Skeletal muscle satellite cell (primary cell): Measurements from ENCODE around the gene TSPAN18.

Experiments used
- H3K27me3 ChIP-seq: 2 replicates; pipeline ENCODE4 v1.7.0; 2013; ENCODE audit warnings: low read length; ENCODE audit not compliant: control insufficient read depth, insufficient read depth
- H3K36me3 ChIP-seq: 2 replicates; pipeline ENCODE4 v1.7.0; 2013; ENCODE audit warnings: mild to moderate bottlenecking, control low read depth, low read length; ENCODE audit not compliant: insufficient read depth
- H3K4me1 ChIP-seq: 2 replicates; pipeline ENCODE4 v1.7.0; 2013; ENCODE audit warnings: low read length; ENCODE audit not compliant: control insufficient read depth, insufficient read depth
- H3K4me2 ChIP-seq: 2 replicates; pipeline ENCODE4 v1.7.0; 2013; ENCODE audit warnings: mild to moderate bottlenecking, low read length
- H3K4me3 ChIP-seq: 2 replicates; pipeline ENCODE4 v1.7.0; 2013; ENCODE audit warnings: low read length
- H3K9ac ChIP-seq: 2 replicates; pipeline ENCODE4 v1.7.0; 2013; ENCODE audit warnings: mild to moderate bottlenecking, low read depth, low read length, moderate library complexity
- H3K9me3 ChIP-seq: replicated peaks from 2 replicates; pipeline ENCODE4 v1.7.0; 2013; ENCODE audit warnings: mild to moderate bottlenecking, control low read depth, low read length

Gene TSPAN18

DNA sequence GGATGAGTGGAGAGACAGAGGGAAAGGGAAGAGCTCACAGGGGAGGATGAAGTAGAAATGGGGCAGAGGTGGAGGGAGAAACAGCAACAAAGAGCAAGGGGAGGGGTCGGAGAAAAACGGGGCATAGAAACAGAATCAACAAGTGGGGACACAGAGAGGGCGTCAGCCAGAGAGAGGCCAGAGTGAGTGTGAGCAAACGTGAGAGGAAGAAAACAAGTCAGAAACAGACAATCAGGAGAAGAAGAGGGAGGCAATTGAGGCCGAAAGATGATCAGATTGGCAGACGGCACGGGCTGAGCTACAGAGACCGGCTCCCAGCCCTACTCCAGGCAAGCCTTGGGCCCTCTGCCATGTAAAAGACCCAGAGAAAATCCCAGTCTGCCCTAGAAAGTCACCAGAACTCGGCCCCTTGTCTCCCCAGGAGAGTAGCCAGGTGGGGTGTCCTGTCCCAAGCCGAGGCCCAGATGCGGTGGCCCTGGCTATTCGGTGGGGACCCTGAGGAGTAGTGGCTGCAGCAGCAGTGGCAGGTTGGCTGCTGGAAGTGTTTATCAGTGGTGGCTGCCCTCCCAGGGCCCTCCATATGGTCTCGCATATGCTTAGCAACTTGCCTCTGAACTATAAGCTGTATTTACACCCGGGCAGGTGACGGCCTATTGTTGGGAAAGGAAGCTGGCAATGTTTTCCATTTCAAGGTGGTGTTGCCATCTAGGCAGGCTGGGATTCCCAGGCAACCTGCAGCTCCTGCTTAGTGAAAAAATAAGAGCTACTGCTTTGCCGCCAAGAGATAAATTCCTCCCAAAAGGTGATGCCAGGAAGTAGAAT lies 14.8 kb upstream of the TSPAN18 start:
- H3K4me3 ChIP-seq = no peak overlapping the region
- no peak overlapping the region for H3K4me2 ChIP-seq
- no peak overlapping the region for H3K9ac ChIP-seq
- no peaks in the 10 kb centered on the region for H3K4me1 ChIP-seq
- H3K27me3 ChIP-seq = peaks cover 79% of the 10 kb centered on the region
- no peaks in the 10 kb centered on the region for H3K36me3 ChIP-seq
- no peaks in the 10 kb centered on the region for H3K9me3 ChIP-seq

- H3K27me3 ChIP-seq = peaks cover 79% of the 10 kb centered on the region
- H3K9me3 ChIP-seq = no peaks in the 10 kb centered on the region
- H3K9ac ChIP-seq = no peak overlapping the region
- H3K4me3 ChIP-seq = no peak overlapping the region
- H3K4me1 ChIP-seq = no peaks in the 10 kb centered on the region
- no peaks in the 10 kb centered on the region for H3K36me3 ChIP-seq
- no peak overlapping the region for H3K4me2 ChIP-seq
Observed at GRCh38 chr11:44713022-44713421, 13.7 kb upstream of the TSPAN18 start.

DNA sequence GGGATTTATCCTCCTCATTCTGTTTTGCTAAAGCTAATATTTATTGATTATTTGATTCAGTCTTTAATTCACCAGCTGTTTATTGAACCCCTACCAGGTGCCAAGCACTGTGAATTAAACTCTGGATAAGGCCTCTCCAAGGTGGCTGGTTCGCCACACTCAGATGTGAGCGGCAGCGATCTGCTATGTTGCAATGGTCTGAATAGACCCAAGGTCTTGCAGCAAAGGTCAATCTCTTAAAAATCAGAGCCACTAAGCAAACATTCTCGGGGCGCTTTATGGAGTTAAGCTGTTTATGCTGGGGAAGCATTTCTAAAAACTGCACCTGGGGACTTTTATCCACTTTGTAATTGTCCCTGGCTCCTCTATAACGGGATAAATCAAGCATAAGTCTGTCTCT lies 10.5 kb upstream of the TSPAN18 start:
- Histone ChIP-seq H3K36me3 (no peaks in the 10 kb centered on the region), H3K4me2 (no peak overlapping the region), H3K9ac (no peak overlapping the region), H3K4me1 (no peaks in the 10 kb centered on the region), H3K4me3 (no peak overlapping the region), H3K9me3 (no peaks in the 10 kb centered on the region), H3K27me3 (peaks cover 72% of the 10 kb centered on the region)

- Histone ChIP-seq H3K9ac (no peak overlapping the region), H3K4me3 (no peak overlapping the region), H3K9me3 (no peaks in the 10 kb centered on the region), H3K27me3 (peaks cover 70% of the 10 kb centered on the region), H3K4me2 (no peak overlapping the region), H3K36me3 (no peaks in the 10 kb centered on the region), H3K4me1 (no peaks in the 10 kb centered on the region)
Observed at GRCh38 chr11:44718057-44718456, 8.7 kb upstream of the TSPAN18 start.

- Histone ChIP-seq H3K36me3 (no peaks in the 10 kb centered on the region), H3K27me3 (peaks cover 70% of the 10 kb centered on the region), H3K9ac (no peak overlapping the region), H3K4me1 (no peaks in the 10 kb centered on the region), H3K4me3 (no peak overlapping the region), H3K9me3 (no peaks in the 10 kb centered on the region), H3K4me2 (no peak overlapping the region)
Observed at GRCh38 chr11:44718612-44719390, 8.0 kb upstream of the TSPAN18 start.

GRCh38 chr11:44725016-44725685 lies 1.6 kb upstream of the TSPAN18 start:
- Histone ChIP-seq H3K27me3 (peaks cover 80% of the 10 kb centered on the region), H3K36me3 (no peaks in the 10 kb centered on the region), H3K4me1 (no peaks in the 10 kb centered on the region), H3K9me3 (no peaks in the 10 kb centered on the region), H3K4me2 (no peak overlapping the region), H3K4me3 (no peak overlapping the region), H3K9ac (no peak overlapping the region)

GRCh38 chr11:44725757-44726282 lies 942 bp upstream of the TSPAN18 start:
- Histone ChIP-seq H3K4me1 (no peaks in the 10 kb centered on the region), H3K9me3 (no peaks in the 10 kb centered on the region), H3K4me2 (no peak overlapping the region), H3K9ac (no peak overlapping the region), H3K4me3 (no peak overlapping the region), H3K36me3 (no peaks in the 10 kb centered on the region), H3K27me3 (peaks cover 80% of the 10 kb centered on the region)

GRCh38 chr11:44727114-44727372 lies 281 bp downstream of the TSPAN18 start:
- H3K4me3 ChIP-seq = no peak overlapping the region
- no peaks in the 10 kb centered on the region for H3K9me3 ChIP-seq
- H3K36me3 ChIP-seq = no peaks in the 10 kb centered on the region
- no peaks in the 10 kb centered on the region for H3K4me1 ChIP-seq
- no peak overlapping the region for H3K9ac ChIP-seq
- peak overlapping the region; percentile 74 for H3K4me2 ChIP-seq
- peaks cover 78% of the 10 kb centered on the region for H3K27me3 ChIP-seq

DNA sequence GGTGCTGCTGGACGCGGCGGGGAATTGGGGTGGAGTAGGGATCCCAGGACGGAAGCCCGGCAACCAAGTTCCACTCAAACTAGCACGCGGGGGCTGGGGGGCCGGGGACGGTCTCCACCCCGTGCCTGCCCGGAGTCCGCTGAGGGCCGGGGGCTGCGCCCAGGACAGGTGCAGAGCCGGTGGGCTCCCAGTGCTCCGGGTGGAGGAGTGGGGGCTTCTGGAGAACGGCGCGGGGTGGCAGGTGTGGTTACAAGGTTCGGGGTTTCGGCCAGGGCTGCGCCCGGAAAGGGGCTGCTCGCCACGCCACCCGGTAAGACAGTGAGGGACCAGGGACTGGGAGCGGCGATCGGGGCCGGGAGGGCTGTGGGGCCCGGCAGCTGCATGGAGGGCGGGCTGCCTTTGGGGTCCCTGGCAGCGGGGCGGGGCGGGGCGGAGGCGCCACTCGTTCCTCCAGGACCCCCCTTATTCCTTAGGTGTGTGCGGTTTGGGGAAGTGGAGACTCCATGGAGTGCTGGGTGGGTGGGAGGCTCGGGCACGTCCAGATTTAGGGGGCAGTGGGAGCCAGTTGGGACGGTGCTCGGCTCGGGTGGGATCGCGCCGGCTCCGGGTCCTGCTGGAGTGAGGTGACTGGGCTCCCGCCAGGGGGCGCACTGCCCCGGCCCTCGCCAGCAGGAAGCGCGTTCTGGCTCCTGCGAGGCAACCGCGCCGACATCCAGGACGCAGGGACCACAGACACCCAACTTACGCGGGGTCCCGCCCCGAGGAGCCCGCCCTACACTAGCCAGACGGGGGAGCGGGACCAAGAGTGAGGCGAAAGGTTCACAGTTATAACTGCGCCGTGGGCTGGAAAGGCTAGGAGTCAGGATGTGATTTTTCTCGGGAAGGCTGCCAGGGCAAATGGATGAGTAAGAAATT lies 868 bp downstream of the TSPAN18 start:
- Histone ChIP-seq H3K36me3 (no peaks in the 10 kb centered on the region), H3K9ac (no peak overlapping the region), H3K4me2 (peak overlapping the region; percentile 74), H3K9me3 (no peaks in the 10 kb centered on the region), H3K4me1 (no peaks in the 10 kb centered on the region), H3K4me3 (no peak overlapping the region), H3K27me3 (peaks cover 82% of the 10 kb centered on the region)

GRCh38 chr11:44728491-44728910 lies 1.7 kb downstream of the TSPAN18 start:
- no peak overlapping the region for H3K4me3 ChIP-seq
- H3K36me3 ChIP-seq = no peaks in the 10 kb centered on the region
- no peaks in the 10 kb centered on the region for H3K9me3 ChIP-seq
- H3K27me3 ChIP-seq = peaks cover 81% of the 10 kb centered on the region
- H3K4me1 ChIP-seq = no peaks in the 10 kb centered on the region
- no peak overlapping the region for H3K9ac ChIP-seq
- no peak overlapping the region for H3K4me2 ChIP-seq

DNA sequence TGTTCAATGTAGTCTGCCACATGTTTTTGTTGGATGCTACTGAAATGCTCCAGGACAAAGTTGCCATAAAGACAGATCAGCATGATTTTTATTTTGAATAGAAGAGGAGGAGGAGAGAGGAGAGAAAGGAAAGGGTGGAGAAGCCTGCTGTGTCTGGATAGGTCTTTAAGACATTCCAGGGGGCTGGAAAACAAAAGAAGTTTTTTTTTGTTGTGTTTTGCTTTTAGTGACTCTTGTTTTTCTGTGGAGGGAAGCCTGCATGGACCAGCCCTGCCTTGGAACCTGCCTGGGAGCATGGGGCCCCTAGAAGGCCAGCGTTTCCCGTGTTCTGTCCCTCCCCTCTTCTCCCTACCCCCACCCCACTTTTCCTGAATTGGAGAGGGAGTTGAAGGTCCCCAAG lies 2.3 kb downstream of the TSPAN18 start:
- no peak overlapping the region for H3K4me2 ChIP-seq
- no peaks in the 10 kb centered on the region for H3K36me3 ChIP-seq
- H3K9me3 ChIP-seq = no peaks in the 10 kb centered on the region
- H3K27me3 ChIP-seq = peaks cover 79% of the 10 kb centered on the region
- no peaks in the 10 kb centered on the region for H3K4me1 ChIP-seq
- no peak overlapping the region for H3K4me3 ChIP-seq
- no peak overlapping the region for H3K9ac ChIP-seq
